ENCODE data around the gene MTMR6. TPM values are rescaled to one million over a fixed set of nuclear protein-coding genes. Genes with fewer than 3 reads are reported as not detected.

The MTMR6 gene
- total RNA-seq, 4 donors from 2014 or later = 15.3 to 20.5 (median 17.8) TPM

- TF ChIP-seq CTCF (IDR thresholded peaks at IDR 0.05) = no peak
- DNase-seq (ENCODE audit: low spot score) (no peak), ATAC-seq (ENCODE audit: low FRiP score) (no peak)
Observed at GRCh38 chr13:25213715-25214114, 73.6 kb downstream of the MTMR6 start.

GRCh38 chr13:25210842-25211569 lies 76.3 kb downstream of the MTMR6 start:
- TF ChIP-seq CTCF (IDR thresholded peaks at IDR 0.05) = no peak
- no peak for ATAC-seq (ENCODE audit: low FRiP score)
- DNase-seq (ENCODE audit: low spot score) = no peak

GRCh38 chr13:25207291-25207810 lies 79.9 kb downstream of the MTMR6 start:
- ATAC-seq (ENCODE audit: low FRiP score) (no peak), DNase-seq (ENCODE audit: low spot score) (no peak)
- TF ChIP-seq CTCF (IDR thresholded peaks at IDR 0.05) = no peak

GRCh38 chr13:25204863-25205262 lies 82.4 kb downstream of the MTMR6 start:
- no peak for TF ChIP-seq CTCF (IDR thresholded peaks at IDR 0.05)
- ATAC-seq (ENCODE audit: low FRiP score) (no peak), DNase-seq (ENCODE audit: low spot score) (no peak)

- no peak for DNase-seq (ENCODE audit: low spot score)
- no peak for ATAC-seq (ENCODE audit: low FRiP score)
- no peak for TF ChIP-seq CTCF (IDR thresholded peaks at IDR 0.05)
Observed at GRCh38 chr13:25203127-25203740, 84.1 kb downstream of the MTMR6 start.

- no peak for ATAC-seq (ENCODE audit: low FRiP score)
- DNase-seq (ENCODE audit: low spot score) = no peak
- TF ChIP-seq CTCF (IDR thresholded peaks at IDR 0.05) = no peak
Observed at GRCh38 chr13:25200783-25201182, 86.5 kb downstream of the MTMR6 start.

- DNase-seq (ENCODE audit: low spot score) (no peak), ATAC-seq (ENCODE audit: low FRiP score) (no peak)
- no peak for TF ChIP-seq CTCF (IDR thresholded peaks at IDR 0.05)
Observed at GRCh38 chr13:25198647-25199046, 88.6 kb downstream of the MTMR6 start.

Measured in omental fat pad (tissue), 4 donors.